ENCODE measurements around the gene ESX1.

GRCh38 chrX:104250470-104250869 is 4.3 kb downstream of the ESX1 start:
- TF ChIP-seq CTCF (conservative IDR thresholded peaks at IDR 0.05 in 1 of 2, IDR thresholded peaks at IDR 0.05 in 1 of 2; ENCODE audit: extremely low read depth in 1 of 2, insufficient read depth in 1 of 2, low read depth in 1 of 2, low read length in 2 of 2) (no peak), EZH2 (IDR thresholded peaks at IDR 0.05; ENCODE audit: borderline replicate concordance, low read length) (no peak)
